Panc1 (cell line): ENCODE data around the gene PPARD.

Source experiments
- CTCF ChIP-seq: fragments of 450-650 bp; IDR thresholded peaks from 2 replicates; pipeline ENCODE4 v1.5.1; 2017; ENCODE audit warnings: mild to moderate bottlenecking
- POLR2AphosphoS5 ChIP-seq: IDR thresholded peaks from 2 replicates; pipeline ENCODE4 v1.6.1; 2012; ENCODE audit warnings: mild to moderate bottlenecking, low read depth, low read length, moderate library complexity
- REST ChIP-seq, 2 experiments: IDR thresholded peaks; 2 replicates each; pipeline ENCODE4 v1.6.1; 2011 to 2012; ENCODE audit warnings: low read depth in 2 of 2, control low read depth in 1 of 2, low read length in 1 of 2, mild to moderate bottlenecking in 1 of 2, moderate library complexity in 1 of 2; ENCODE audit not compliant: insufficient read depth in 1 of 2
- SIN3A ChIP-seq: IDR thresholded peaks from 2 replicates; pipeline ENCODE4 v1.6.1; 2012; ENCODE audit warnings: low read depth, mild to moderate bottlenecking, low read length, moderate library complexity, borderline replicate concordance; ENCODE audit not compliant: insufficient read depth
- TCF7L2 ChIP-seq: IDR thresholded peaks from 2 replicates; pipeline ENCODE4 v1.6.1; 2011; ENCODE audit warnings: mild to moderate bottlenecking, low read depth, low read length, inconsistent platforms

- TF ChIP-seq CTCF (no peak), REST (IDR thresholded peaks at IDR 0.05; ENCODE audit: insufficient read depth in 1 of 2, low read depth in 2 of 2, low read length in 1 of 2) (no peak), POLR2AphosphoS5 (no peak), TCF7L2 (no peak), SIN3A (no peak)
Measured at GRCh38 chr6:35309611-35310264, 32.6 kb upstream of the PPARD start.
